Stimulated activated CD8-positive, alpha-beta memory T cell treated with anti-CD3 and anti-CD28 coated beads, Interleukin-4, amount 100 ng/mL, for 4 hours (primary cell): ENCODE data around the gene FAM78B.
A peak's percentile ranks its signal among the peaks of the same experiment; 100 is the strongest.

Experiments used
- DNase-seq, 2 donors: peaks; one replicate each; pipeline ENCODE4 v3.0.0-alpha.2; 2020; ENCODE audit warnings: low read depth in 2 of 2, low spot score in 1 of 2

FAM78B gene, protein sequence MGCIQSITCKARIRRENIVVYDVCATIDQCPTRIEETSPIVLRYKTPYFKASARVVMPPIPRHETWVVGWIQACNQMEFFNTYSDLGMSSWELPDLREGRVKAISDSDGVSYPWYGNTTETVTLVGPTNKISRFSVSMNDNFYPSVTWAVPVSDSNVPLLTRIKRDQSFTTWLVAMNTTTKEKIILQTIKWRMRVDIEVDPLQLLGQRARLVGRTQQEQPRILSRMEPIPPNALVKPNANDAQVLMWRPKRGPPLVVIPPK

DNA sequence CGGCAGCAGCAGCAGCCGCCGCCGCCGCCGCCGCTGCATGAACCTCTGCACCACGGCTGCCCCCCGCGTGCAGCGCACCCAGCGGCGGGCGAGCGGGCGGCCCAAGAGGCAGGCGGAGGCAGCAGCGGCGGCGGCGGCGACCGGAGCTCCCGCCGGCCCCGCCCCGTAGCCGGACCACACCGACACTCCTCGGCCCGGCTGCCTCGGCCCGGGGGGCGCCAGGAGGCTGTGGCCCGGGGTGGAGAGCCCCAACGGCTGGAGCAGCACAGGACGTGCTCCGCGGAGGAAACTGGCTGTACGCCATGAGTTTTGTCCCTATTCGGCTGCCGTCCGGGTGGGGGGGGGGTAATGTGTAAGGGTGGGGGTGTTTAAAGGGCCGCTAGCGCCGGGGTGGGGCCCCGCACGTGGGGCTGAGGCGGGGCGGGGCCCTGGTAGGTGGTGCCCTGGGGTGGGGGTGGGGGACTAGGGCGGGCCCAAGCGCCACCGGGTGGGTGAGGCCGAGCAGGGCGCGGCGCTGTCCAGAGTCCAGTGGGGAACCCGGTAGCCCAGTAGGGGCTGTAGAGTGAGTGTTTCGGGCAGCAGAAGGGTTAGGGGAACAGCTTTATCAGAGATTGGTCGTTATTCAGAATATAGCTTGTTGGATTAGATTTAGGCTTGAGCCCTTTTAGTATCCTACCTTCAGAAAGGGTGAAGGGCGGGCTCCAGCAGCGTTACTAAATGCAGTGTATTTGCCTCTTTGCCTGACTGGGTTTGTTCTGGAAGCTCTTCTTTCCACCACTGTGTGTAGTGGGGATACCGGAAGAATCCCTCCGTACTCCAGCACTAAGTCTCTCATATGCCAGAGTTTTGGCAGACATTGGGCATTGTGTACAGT lies at the start of gene FAM78B:
FAM78B (minus strand) TSS at position 304 of the 874 bp plus-strand sequence. CDS start 753 bp downstream, outside the sequence.
- DNase-seq = peak in 1 of 2 donors; percentile 5

DNA sequence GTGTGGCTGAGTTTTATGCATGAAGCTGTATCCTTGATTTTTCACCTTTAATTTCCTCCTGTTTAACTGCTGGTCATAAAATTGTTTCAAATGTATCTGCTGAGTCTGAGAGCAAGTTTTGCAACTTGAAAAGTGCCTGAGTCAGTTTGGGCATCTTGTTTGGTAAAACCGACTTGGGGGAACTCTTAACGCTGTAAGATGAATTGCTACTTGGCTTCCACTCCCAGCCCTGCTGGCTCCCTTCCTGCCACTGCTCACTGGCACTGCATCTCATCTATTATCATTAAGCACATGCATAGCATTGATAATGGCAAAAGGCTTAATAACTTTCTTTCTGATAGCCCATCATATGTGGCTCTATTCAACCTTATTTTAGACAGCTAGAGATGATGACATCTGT lies 35.7 kb upstream of the FAM78B start:
- DNase-seq = no peak

DNA sequence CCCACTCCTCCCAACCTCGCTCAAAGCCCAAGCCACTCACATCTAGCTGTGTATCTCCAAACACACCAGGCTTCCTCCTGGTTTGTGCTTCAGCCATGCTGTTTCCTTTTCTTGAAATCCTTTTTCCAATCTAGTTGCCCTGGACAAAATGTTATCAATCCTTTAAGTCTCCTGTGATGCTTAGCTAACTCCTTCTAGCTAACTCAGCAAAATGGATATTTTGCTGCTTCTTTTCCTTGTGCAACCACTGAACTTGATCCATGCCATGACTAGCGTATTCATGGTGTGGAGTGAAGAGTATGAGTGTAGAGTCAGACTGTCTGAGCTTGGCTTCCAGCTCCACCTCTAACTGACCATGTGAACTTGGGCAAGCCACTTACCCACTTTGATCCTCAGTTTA lies 33.9 kb upstream of the FAM78B start:
- DNase-seq = no peak

DNA sequence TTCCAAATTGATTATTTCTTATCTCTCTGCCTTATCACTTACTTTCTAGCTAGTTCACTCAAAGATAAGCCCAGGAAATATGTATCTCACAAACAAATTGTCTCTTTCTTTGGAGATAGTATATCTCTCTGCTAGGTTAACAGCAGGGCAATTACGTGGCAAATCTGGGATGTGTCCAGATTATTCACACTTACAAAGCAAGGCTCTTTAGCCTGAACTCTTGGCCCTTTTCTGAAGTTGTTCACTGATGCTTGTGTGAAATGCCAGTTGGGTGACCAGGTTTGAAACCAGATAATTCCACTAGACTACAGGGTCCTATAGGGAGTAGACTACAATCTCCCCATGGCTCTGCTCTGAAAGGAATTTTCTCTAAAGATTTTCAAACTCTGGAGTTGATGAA lies 30.8 kb upstream of the FAM78B start:
- DNase-seq = no peak

DNA sequence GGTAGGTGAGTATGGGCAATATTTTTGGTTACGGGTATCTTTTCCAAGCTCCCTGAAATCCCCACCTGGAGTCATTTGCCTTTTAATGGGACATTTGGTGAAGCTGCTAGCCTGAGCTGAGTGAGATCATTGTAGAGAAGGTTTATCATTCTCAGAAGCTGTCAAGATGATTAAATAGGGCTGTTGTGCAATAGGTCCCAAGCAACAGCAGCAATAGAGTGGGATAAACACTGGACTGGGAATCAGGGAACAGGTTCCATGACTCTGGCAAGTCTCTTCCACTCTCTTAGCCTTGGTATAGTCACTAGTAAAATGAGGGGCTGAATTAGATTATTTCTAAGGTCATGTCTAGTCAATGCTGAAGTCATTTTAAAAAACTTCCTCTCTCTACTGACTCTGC lies 30.3 kb upstream of the FAM78B start:
- DNase-seq = no peak

DNA sequence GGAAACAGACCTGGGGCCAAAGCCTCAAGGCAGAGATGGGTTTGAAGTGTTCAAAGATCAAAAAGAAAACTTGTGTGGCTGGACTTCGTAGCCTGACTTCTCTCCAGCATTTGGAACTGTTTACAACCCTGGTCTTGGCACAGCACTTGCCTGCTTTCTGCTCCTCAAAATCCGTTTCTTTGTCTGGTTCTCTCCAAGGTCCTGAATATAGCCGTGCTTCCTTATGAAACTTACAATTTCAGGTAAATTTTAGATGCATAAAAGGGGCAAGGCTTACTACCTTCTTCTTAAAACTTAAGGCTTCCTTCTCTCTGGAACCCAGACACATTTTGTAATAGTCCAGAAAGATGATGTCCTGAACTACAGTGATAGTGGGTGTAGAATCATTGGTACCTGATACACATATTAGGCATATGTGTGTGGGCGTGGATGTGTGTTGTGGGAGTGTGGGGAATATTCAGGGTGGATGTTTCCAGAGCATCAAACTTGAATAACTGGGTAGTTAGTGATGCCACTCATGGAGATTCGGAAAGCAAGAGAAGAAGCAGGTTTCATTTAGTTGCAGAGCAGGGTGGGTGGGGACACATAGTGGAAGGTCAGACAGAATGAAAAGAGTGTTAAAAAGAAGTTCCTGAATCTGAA lies 26.4 kb upstream of the FAM78B start:
- no peak for DNase-seq

DNA sequence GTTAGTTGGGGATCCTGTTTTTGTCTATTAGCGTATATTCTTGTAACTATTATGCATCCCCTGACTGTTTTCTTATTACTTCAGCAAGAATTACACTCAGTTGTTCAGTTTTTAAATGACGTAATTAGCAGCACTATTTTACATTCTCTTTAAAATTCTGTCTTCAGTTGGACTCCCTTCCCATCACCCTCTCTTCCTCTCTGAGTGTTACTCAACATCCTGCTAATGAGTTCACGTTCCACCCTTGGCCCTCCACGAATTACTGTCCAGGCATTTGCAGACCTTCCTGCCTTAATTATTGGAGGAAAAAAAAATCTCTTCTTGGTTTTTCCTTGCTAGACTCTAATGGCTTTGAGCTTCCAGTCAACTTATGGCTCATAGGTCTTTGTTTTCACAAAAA lies 23.6 kb upstream of the FAM78B start:
- DNase-seq = no peak

DNA sequence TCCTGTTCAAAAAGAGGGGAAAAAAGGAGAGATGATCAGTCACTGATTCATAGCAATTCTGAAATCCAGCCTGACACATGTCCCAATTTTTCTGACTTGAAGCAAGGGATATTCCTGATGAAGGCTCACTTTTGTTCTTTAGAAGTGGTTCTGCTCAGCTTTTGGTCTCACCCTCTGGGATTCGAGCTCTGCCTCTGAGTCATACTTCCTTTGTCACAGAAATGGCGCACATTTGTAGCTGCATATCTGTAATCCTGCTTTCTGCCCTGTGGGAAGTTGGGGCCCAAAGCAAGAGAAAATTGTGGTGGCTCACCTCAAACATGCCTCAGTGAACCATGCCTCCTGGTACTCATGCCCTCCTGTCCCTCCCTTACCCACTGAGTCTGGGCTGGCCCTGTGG lies 22.3 kb upstream of the FAM78B start:
- DNase-seq = no peak

DNA sequence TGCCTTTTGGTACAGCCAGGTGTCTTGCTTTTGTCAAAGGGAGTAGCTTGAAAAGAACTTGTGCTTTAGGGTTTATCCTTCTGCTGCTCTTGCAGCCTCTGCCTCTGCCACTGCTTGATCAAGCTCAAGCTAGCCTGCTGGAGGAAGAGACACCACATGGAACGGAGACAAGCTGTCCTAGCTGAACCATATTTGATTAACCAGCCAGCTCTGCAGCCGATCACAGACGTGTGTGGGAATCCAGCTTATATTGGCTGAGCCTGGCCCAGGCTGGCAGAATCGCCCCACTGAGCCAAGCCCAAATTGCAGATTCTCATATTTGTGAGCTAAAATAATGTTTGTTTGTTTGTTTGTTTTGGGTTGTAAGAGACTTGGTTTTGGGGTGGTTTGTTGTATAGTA lies 18.7 kb upstream of the FAM78B start:
- DNase-seq = no peak

DNA sequence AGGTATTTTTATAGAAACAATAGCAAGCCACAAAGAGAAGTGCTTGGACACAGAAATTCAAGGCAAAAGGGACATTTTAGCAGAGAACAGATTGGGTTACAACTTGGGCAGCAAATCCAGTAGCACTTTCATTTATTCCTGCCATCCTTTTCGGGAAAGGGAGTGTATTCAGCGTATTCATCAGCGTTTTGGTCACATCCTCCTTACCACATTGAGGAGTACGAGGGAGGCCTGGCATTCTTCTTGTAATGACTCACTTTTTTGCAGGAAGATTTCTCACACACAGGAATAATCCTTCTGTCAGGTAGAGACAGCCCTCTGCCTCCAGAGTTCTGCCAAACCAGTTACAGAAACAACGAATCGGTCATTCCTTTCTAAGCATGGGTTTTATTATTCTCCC lies 18.1 kb upstream of the FAM78B start:
- no peak for DNase-seq

DNA sequence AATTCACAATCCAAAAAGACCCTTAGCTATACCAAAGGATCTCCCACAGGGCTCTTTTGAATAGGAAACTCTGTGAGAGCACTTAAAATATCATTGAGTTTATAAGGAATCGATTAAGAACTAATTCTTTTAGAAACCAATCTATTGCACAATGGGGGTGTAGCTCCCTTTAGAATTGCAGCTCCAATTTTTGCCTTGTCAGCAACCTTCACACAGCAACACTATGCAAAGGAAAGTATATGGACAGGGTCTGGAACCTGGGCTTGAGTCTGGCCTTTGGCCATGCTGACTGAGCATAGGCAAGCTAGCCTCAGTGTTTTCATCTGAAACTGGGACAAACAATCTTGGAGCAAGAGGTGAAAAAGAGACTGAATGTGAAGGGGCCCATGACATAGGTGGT lies 17.2 kb upstream of the FAM78B start:
- no peak for DNase-seq

DNA sequence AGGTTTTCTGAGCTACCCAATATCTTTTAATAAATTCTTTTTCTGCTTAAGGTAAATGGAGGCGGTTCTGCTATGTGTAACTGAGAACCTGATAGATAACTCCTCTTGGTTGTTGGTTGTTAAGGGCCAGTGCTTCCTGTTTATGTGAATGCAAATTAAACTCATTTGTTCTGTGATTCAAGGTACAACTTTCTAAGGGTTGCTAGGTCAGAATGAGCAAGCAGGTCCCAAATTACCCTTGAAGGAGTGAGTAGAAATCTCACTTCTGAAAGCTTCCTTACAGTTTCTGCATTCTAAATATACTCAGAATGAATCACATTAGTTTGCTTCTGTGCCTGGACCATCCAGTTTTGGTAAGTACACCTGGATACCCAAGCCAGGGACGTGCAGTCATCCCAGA lies 15.5 kb upstream of the FAM78B start:
- DNase-seq = no peak

DNA sequence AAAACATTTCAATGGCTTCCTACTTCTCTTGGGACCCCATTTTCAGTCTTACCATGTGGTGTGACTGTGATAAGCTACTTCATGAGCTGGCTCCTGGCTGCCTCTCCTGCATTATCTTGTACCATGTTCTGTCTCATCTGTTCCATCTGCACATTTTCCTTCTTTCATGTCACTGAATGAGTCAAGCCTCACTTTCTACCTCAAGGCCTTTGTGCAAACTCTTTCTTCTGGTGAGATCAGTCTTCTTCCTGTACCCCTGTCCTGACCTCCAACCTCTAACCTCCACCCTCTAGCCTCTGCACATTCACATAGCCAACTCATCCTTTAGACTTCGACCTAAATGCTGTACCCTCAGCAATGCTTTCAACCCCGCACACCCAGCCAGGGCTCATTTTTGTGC lies 9.6 kb upstream of the FAM78B start:
- DNase-seq = no peak

DNA sequence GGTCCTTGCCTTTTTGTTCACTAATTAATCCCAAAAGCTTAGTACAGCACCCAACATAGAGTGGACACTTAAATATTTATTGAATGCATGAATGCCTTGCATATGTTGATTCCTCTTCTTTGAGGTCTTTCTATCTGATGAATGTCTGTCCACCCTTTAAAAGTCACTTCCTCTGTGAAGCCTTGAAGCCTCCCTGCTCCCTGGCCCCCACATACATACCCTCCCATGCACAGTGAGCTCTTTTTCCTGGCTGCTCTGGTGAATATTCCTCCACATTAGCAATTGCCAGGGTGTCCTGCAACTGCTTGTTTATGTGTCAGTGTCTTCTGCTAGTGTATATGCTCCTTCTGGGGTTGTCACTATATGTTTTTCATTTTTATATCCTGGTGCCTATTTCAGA lies 8.2 kb upstream of the FAM78B start:
- no peak for DNase-seq

DNA sequence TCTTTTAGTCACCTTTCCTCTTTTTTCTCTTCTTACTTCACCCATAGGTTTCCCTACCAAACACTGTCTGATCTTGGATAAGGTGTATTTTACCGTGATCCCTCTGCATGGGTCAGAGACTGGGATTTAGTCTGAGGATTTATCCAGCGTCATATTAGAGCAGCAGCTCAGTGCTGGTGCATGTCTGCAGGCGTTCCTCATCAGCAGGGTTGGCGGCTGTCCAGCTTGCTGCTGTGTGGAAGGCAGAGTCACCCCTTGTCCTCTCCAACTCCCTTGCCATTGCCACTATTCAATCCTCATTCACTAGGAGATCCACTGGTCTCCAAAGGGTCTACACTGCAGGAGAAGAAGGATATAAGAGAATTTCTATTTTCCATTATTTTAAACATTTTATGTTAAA lies 7.3 kb upstream of the FAM78B start:
- DNase-seq = no peak

DNA sequence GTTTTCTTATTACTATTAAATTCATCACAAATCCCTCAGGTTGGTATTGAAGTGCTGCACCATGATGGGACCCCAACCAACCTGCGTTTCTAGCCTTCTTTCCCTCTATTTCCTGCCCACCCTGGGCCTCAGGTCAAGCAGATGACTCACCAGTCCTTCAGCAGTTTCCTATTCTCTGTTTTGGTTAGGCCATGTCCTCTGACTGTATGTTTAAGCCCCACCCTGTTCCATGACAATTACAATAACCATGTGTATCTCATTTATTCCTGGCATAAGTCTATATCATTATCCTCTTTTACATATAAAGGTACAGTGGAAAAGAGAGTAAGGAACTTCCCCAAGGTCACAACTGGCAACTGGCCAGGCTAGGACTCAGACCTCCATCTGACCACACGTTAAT lies 5.3 kb upstream of the FAM78B start:
- DNase-seq = no peak

DNA sequence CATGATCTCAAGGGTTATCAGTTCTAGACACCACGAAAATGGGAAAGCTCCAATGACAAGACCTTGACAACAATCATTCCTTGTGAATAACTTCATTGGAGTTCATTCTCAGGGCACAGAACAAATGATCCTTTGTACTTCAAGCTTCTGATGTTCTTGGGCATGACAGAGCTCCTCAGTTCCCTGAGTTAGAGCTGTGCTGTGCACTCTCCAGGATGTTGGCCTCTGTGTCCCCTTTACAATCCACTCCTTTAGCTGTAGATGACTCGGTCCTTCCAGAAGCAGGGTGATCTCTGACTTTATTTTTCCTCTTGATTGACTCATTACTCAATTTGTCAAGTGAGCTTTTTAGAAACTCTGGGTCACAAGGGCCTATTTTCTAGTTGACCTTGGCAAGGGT lies 3.9 kb upstream of the FAM78B start:
- no peak for DNase-seq

DNA sequence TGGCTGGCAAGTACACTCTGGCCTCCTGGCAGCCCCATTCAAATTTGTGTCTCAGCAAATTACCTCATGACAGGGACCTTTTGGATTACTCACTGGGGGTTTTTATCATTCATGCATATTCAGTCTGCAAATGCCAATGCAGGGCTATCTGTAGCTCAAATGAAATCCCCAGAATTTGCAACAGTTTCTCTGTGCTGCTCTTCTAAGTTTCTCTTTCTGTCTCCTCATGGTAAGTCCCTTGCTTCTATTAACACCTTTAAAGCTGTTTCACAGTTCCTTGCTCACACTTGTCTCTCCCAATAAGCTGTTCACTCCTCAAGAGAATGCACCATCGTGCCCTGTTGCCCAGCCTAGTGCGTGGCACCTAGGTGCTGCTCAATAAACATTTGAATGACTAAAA lies 3.3 kb upstream of the FAM78B start:
- DNase-seq = no peak

DNA sequence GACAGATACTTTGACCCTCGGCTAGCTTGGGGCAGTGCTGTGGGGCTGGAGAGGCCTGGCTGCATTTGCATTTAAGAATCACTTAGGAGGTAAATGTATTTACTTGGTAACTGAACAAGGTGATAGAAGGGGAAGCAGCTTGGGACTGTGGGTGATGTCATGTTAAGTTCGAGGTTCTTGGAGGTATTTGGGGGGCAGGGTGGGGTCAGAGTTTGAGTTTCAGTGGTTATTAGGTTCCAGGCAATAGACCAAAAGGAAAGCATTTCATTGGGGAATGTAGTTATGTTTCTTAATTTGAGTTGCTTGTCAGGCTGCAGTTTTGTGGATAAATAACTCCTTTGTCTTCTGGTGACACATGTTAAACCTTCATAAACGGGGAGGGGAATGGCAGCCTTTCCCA lies 2.4 kb upstream of the FAM78B start:
- DNase-seq = no peak

DNA sequence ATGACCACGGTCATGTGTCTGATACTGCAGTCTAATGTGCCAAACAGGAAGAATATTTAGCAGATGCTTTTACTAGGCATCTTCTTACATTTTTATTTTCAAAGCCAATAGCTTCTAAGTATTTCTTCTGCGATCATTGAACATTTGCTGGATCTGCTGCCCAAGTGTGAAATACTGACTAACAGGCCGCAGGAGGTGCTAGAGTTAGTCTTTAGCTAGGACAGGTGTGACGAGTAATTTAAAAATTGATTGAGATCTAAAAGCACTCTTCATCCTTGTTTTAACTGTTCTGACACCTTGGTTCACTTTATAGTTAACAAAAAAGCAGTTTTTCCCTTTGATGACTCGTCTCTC lies 748 bp upstream of the FAM78B start:
- no peak for DNase-seq

DNA sequence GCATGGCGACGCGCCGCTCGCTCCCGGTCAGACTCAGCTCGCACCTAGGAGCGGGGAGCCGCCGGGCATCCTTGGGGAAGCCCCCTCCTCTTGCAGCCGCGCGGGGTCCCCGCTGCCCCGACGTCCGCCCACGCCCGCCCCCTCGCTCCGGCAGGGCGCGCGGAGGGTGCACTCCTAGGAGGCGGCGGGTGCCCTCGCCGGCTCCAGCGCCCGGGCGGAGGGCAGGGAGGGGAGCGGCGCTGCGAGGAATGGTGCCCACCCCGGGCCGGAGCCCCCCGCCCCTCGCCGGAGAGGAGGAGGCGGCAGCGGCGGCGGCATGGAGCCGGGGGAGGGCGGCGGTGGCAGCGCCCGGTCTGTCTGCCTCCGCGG lies 488 bp downstream of the FAM78B start:
- DNase-seq = no peak

DNA sequence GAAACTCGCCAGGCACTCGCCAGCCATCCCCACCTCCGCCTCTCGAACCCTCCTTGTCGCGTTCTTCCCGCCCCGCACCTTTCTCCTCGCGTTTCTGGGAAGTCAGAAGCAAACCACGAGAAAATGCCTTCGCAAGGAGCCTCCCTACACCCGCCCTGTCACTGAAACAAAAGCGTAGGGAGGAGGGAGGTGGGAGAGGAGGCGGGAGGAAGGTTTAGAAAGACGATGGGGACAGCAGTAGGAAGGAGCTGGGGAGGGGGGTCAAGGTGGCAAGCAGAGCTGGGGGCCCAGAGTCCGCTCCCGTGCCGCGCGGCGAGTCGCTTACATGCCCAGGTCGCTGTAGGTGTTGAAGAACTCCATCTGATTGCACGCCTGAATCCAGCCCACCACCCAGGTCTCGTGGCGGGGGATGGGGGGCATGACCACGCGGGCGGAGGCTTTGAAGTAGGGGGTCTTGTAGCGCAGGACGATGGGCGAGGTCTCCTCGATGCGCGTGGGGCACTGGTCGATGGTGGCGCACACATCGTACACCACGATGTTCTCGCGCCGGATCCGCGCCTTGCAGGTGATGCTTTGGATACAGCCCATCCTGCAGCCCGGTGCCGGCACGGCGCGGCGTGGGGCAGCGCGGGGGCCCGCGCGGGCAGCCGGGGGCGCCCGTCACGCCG lies 1.0 kb downstream of the FAM78B start:
- DNase-seq = no peak
